Thyroid gland (tissue), 4 donors: ENCODE results near the gene YRDC. TPM values are rescaled to one million over a fixed set of nuclear protein-coding genes. Genes with fewer than 3 reads are reported as not detected.

Experiments used
- DNase-seq, 2 donors: peaks; one replicate each; pipeline ENCODE4 v3.0.0-alpha.2; 2019
- H3K27ac ChIP-seq, 3 donors: fragments of 200-600 bp; sonication (generic); 1 replicate in 2 of 3; 2 replicates in 1 of 3; pipeline ENCODE4 v1.5.1; 2016 to 2019; ENCODE audit warnings: mild to moderate bottlenecking in 1 of 3, moderate library complexity in 1 of 3
- H3K27me3 ChIP-seq: fragments of 200-600 bp; sonication (generic); one replicate; pipeline ENCODE4 v1.5.1; 2019
- H3K36me3 ChIP-seq, 2 donors: fragments of 200-600 bp; sonication (generic); one replicate each; pipeline ENCODE4 v1.5.1; 2016 to 2019
- H3K4me1 ChIP-seq, 2 donors: fragments of 200-600 bp; sonication (generic); one replicate each; pipeline ENCODE4 v1.5.1; 2017 to 2019
- H3K4me3 ChIP-seq, 3 donors: fragments of 200-600 bp; sonication (generic); replicated peaks in 1 of 3; 1 replicate in 2 of 3; 2 replicates in 1 of 3; pipeline ENCODE4 v1.5.1; 2016; ENCODE audit warnings: mild to moderate bottlenecking in 1 of 3
- H3K9me3 ChIP-seq: fragments of 200-600 bp; sonication (generic); one replicate; pipeline ENCODE4 v1.5.1; 2017
- CTCF ChIP-seq, 6 experiments: fragments of 200-600 bp in 3 of 6; fragments of 450-650 bp in 3 of 6; sonication (generic) in 3 of 6; IDR thresholded peaks; one replicate each; pipeline ENCODE4 v1.5.1; 2016 to 2019; ENCODE audit warnings: antibody characterized with exemption in 6 of 6, mild to moderate bottlenecking in 2 of 6, inconsistent platforms in 1 of 6, moderate library complexity in 1 of 6
- POLR2A ChIP-seq, 2 donors: fragments of 450-650 bp; IDR thresholded peaks; one replicate each; pipeline ENCODE4 v1.6.1; 2017; ENCODE audit warnings: antibody characterized with exemption in 2 of 2, mild to moderate bottlenecking in 2 of 2, moderate library complexity in 1 of 2
- WGBS, 2 donors: methylation state at CpG; one replicate each; pipeline ENCODE4 v1.1.5; 2017; 5-methylcytosine and 5-hydroxymethylcytosine counted together
- intact Hi-C: fragments of 100-400 bp; cut with DNase I; formaldehyde crosslinking; loops from one replicate; pipeline ENCODE4 v1.15.1; 2023
- total RNA-seq, 4 donors: library from RNA; depleted of rRNA; stranded (reverse); fragments of >200 nt; gene quantifications; one replicate each; pipeline ENCODE4 v1.2.3, GENCODE V29; 2016

YRDC gene
- total RNA-seq, 4 donors from 2014 or later = 7.1 to 15.6 (median 10.9) TPM

- Histone ChIP-seq H3K27ac (no peak overlapping the region), H3K4me3 (no peak overlapping the region), H3K36me3 (peaks cover 39 to 45% of the 10 kb centered on the region in 2 donors), H3K9me3 (no peaks in the 10 kb centered on the region), H3K27me3 (no peaks in the 10 kb centered on the region), H3K4me1 (peaks cover 7 to 9% of the 10 kb centered on the region in 2 donors)
- no peak for TF ChIP-seq CTCF (IDR thresholded peaks at IDR 0.05)
- no peak for TF ChIP-seq POLR2A (IDR thresholded peaks at IDR 0.05)
- DNase-seq = no peak
- intact Hi-C loops = loop anchor here (10.0 kb wide), 2 partner anchors 108 to 208 kb away; partner anchors contain the start of genes CDCA8 and GNL2
- 94 to 100% methylated on average over 1 of the region's 1 CpG for WGBS, 2 donors
Measured at GRCh38 chr1:37802439-37802838, 5.6 kb downstream of the YRDC start.

- intact Hi-C loops = no loop called here
- Histone ChIP-seq H3K36me3 (peaks cover 7 to 11% of the 10 kb centered on the region in 2 donors), H3K4me1 (peaks cover 11 to 18% of the 10 kb centered on the region in 2 donors), H3K27me3 (no peaks in the 10 kb centered on the region), H3K27ac (no peak overlapping the region), H3K4me3 (no peak overlapping the region), H3K9me3 (no peaks in the 10 kb centered on the region)
- 93% methylated on average over 3 of the region's 3 CpGs for WGBS, 2 donors
- no peak for DNase-seq
- TF ChIP-seq CTCF (IDR thresholded peaks at IDR 0.05) (no peak), POLR2A (IDR thresholded peaks at IDR 0.05) (no peak)
Measured at GRCh38 chr1:37797750-37798345, 10.2 kb downstream of the YRDC start.

GRCh38 chr1:37795340-37796125, 12.5 kb downstream of the YRDC start:
- no peaks in the 10 kb centered on the region for H3K27me3 ChIP-seq
- intact Hi-C loops = no loop called here
- H3K9me3 ChIP-seq = no peaks in the 10 kb centered on the region
- H3K27ac ChIP-seq = no peak overlapping the region
- no peaks in the 10 kb centered on the region for H3K36me3 ChIP-seq
- DNase-seq = peak; percentile 46 to 55
- WGBS, 2 donors = 25 to 31% methylated on average over 22 of the region's 22 CpGs
- no peak overlapping the region for H3K4me3 ChIP-seq
- H3K4me1 ChIP-seq = peaks cover 11 to 18% of the 10 kb centered on the region in 2 donors
- no peak for TF ChIP-seq POLR2A (IDR thresholded peaks at IDR 0.05)
- TF ChIP-seq CTCF (IDR thresholded peaks at IDR 0.05) = no peak

GRCh38 chr1:37794372-37795339, 13.4 kb downstream of the YRDC start:
- H3K27ac ChIP-seq = no peak overlapping the region
- no peak for TF ChIP-seq CTCF (IDR thresholded peaks at IDR 0.05)
- no peak for TF ChIP-seq POLR2A (IDR thresholded peaks at IDR 0.05)
- no peaks in the 10 kb centered on the region for H3K36me3 ChIP-seq
- H3K4me1 ChIP-seq = peaks cover 11 to 18% of the 10 kb centered on the region in 2 donors
- WGBS, 2 donors = 26 to 35% methylated on average over 16 to 18 of the region's 59 CpGs
- no peak for DNase-seq
- H3K4me3 ChIP-seq = peak overlapping the region in 1 of 3 donors; percentile 46
- no peaks in the 10 kb centered on the region for H3K9me3 ChIP-seq
- H3K27me3 ChIP-seq = no peaks in the 10 kb centered on the region
- intact Hi-C loops = no loop called here
